HEK293 (cell line): ENCODE data around the gene CYP17A1.
A peak's percentile ranks its signal among the peaks of the same experiment; 100 is the strongest.

Source experiments
- ATF2 ChIP-seq: fragments of 450-650 bp; formaldehyde crosslinking; IDR thresholded peaks from 2 replicates; pipeline ENCODE4 v1.5.1; 2016; ENCODE audit warnings: missing biosample characterization, missing genetic modification characterization, low read depth
- GFI1B ChIP-seq: fragments of 450-650 bp; formaldehyde crosslinking; IDR thresholded peaks from 2 replicates; pipeline ENCODE4 v1.5.1; 2016; ENCODE audit warnings: missing biosample characterization, missing genetic modification characterization
- GLI4 ChIP-seq: fragments of 450-650 bp; formaldehyde crosslinking; IDR thresholded peaks from 2 replicates; pipeline ENCODE4 v1.5.1; 2016; ENCODE audit warnings: missing biosample characterization, missing genetic modification characterization
- GLIS1 ChIP-seq: fragments of 450-650 bp; formaldehyde crosslinking; IDR thresholded peaks from 2 replicates; pipeline ENCODE4 v1.5.1; 2016; ENCODE audit warnings: missing biosample characterization, missing genetic modification characterization
- HIC1 ChIP-seq: fragments of 450-650 bp; formaldehyde crosslinking; IDR thresholded peaks from 2 replicates; pipeline ENCODE4 v1.5.1; 2016; ENCODE audit warnings: missing biosample characterization, missing genetic modification characterization
- KLF17 ChIP-seq: fragments of 450-650 bp; formaldehyde crosslinking; IDR thresholded peaks from 2 replicates; pipeline ENCODE4 v1.5.1; 2016; ENCODE audit warnings: missing biosample characterization, missing genetic modification characterization
- KLF8 ChIP-seq: fragments of 450-650 bp; formaldehyde crosslinking; IDR thresholded peaks from 2 replicates; pipeline ENCODE4 v1.5.1; 2016; ENCODE audit warnings: missing biosample characterization, missing genetic modification characterization
- KLF9 ChIP-seq: fragments of 450-650 bp; formaldehyde crosslinking; IDR thresholded peaks from 2 replicates; pipeline ENCODE4 v1.5.1; 2016; ENCODE audit warnings: missing biosample characterization, missing genetic modification characterization, low read depth
- OSR2 ChIP-seq: fragments of 450-650 bp; formaldehyde crosslinking; IDR thresholded peaks from 2 replicates; pipeline ENCODE4 v1.5.1; 2016; ENCODE audit warnings: missing biosample characterization, missing genetic modification characterization
- PATZ1 ChIP-seq: fragments of 450-650 bp; formaldehyde crosslinking; IDR thresholded peaks from 2 replicates; pipeline ENCODE4 v1.5.1; 2016; ENCODE audit warnings: missing biosample characterization, missing genetic modification characterization
- PRDM4 ChIP-seq: fragments of 450-650 bp; formaldehyde crosslinking; IDR thresholded peaks from 2 replicates; pipeline ENCODE4 v1.5.1; 2017; ENCODE audit warnings: missing biosample characterization, missing genetic modification characterization
- SP7 ChIP-seq: fragments of 450-650 bp; formaldehyde crosslinking; IDR thresholded peaks from 2 replicates; pipeline ENCODE4 v1.5.1; 2016; ENCODE audit warnings: missing biosample characterization, missing genetic modification characterization
- TRIM28 ChIP-seq: IDR thresholded peaks from 2 replicates; pipeline ENCODE4 v1.6.1; 2011; ENCODE audit warnings: low read length, control low read depth, borderline replicate concordance
- YY2 ChIP-seq: fragments of 450-650 bp; formaldehyde crosslinking; IDR thresholded peaks from 2 replicates; pipeline ENCODE4 v1.5.1; 2016; ENCODE audit warnings: missing biosample characterization, missing genetic modification characterization
- ZBTB1 ChIP-seq: fragments of 450-650 bp; formaldehyde crosslinking; IDR thresholded peaks from 2 replicates; pipeline ENCODE4 v1.5.1; 2016; ENCODE audit warnings: missing biosample characterization, missing genetic modification characterization
- ZBTB17 ChIP-seq: fragments of 450-650 bp; formaldehyde crosslinking; IDR thresholded peaks from 2 replicates; pipeline ENCODE4 v1.5.1; 2016; ENCODE audit warnings: missing biosample characterization, missing genetic modification characterization
- ZBTB48 ChIP-seq: fragments of 450-650 bp; formaldehyde crosslinking; IDR thresholded peaks from 2 replicates; pipeline ENCODE4 v1.5.1; 2016; ENCODE audit warnings: missing biosample characterization, missing genetic modification characterization
- ZEB2 ChIP-seq: fragments of 450-650 bp; formaldehyde crosslinking; IDR thresholded peaks from 2 replicates; pipeline ENCODE4 v1.5.1; 2016; ENCODE audit warnings: missing biosample characterization, missing genetic modification characterization
- ZNF10 ChIP-seq: fragments of 450-650 bp; formaldehyde crosslinking; IDR thresholded peaks from 2 replicates; pipeline ENCODE4 v1.5.1; 2017; ENCODE audit warnings: missing biosample characterization, missing genetic modification characterization
- ZNF2 ChIP-seq: fragments of 450-650 bp; formaldehyde crosslinking; IDR thresholded peaks from 2 replicates; pipeline ENCODE4 v1.5.1; 2016; ENCODE audit warnings: missing biosample characterization, missing genetic modification characterization
- ZNF24 ChIP-seq: fragments of 450-650 bp; formaldehyde crosslinking; IDR thresholded peaks from 2 replicates; pipeline ENCODE4 v1.5.1; 2016; ENCODE audit warnings: missing biosample characterization, missing genetic modification characterization
- ZNF324 ChIP-seq: fragments of 450-650 bp; formaldehyde crosslinking; IDR thresholded peaks from 2 replicates; pipeline ENCODE4 v1.5.1; 2016; ENCODE audit warnings: missing biosample characterization, missing genetic modification characterization
- ZNF366 ChIP-seq: fragments of 450-650 bp; formaldehyde crosslinking; conservative IDR thresholded peaks from 2 replicates; pipeline ENCODE4 v1.5.1; 2016; ENCODE audit warnings: missing biosample characterization, missing genetic modification characterization
- ZNF394 ChIP-seq: fragments of 450-650 bp; formaldehyde crosslinking; IDR thresholded peaks from 2 replicates; pipeline ENCODE4 v1.5.1; 2016; ENCODE audit warnings: missing biosample characterization, missing genetic modification characterization, mild to moderate bottlenecking, moderate library complexity, borderline replicate concordance
- ZNF449 ChIP-seq: fragments of 450-650 bp; formaldehyde crosslinking; IDR thresholded peaks from 2 replicates; pipeline ENCODE4 v1.5.1; 2017; ENCODE audit warnings: missing biosample characterization, mild to moderate bottlenecking, missing genetic modification characterization, moderate library complexity
- ZNF558 ChIP-seq: fragments of 450-650 bp; formaldehyde crosslinking; IDR thresholded peaks from 2 replicates; pipeline ENCODE4 v1.5.1; 2016; ENCODE audit warnings: missing biosample characterization, missing genetic modification characterization
- ZNF610 ChIP-seq: fragments of 450-650 bp; formaldehyde crosslinking; IDR thresholded peaks from 2 replicates; pipeline ENCODE4 v1.5.1; 2016; ENCODE audit warnings: missing biosample characterization, missing genetic modification characterization, borderline replicate concordance
- ZNF76 ChIP-seq: fragments of 450-650 bp; formaldehyde crosslinking; IDR thresholded peaks from 2 replicates; pipeline ENCODE4; 2016; ENCODE audit warnings: low read depth, missing biosample characterization, missing genetic modification characterization, borderline replicate concordance
- ZXDB ChIP-seq: fragments of 450-650 bp; formaldehyde crosslinking; IDR thresholded peaks from 2 replicates; pipeline ENCODE4 v1.5.1; 2016; ENCODE audit warnings: missing biosample characterization, missing genetic modification characterization

The CYP17A1 gene

GRCh38 chr10:102855731-102856436 is 18.7 kb upstream of the CYP17A1 start (continued):
- TF ChIP-seq ZNF76 (tag by site-specific recombination) (peak; percentile 39; the same call in 1 of the 2 replicates), OSR2 (tag by site-specific recombination) (peak; percentile 82), ZNF24 (tag by site-specific recombination) (peak; percentile 74), PRDM4 (tag by site-specific recombination) (peak; percentile 84), ZNF558 (tag by site-specific recombination) (peak; percentile 59; the same call in 1 of the 2 replicates), ZNF324 (tag by site-specific recombination) (0 out of 2 replicates have a peak, but pooled peaks have one; percentile 55), GLIS1 (tag by site-specific recombination) (peak; percentile 39), ATF2 (0 out of 2 replicates have a peak, but pooled peaks have one; percentile 14), KLF17 (peak; percentile 95), ZNF366 (tag by site-specific recombination) (peak; percentile 82; the same call in 1 of the 2 replicates), GLI4 (0 out of 2 replicates have a peak, but pooled peaks have one; percentile 60), KLF9 (tag by site-specific recombination) (0 out of 2 replicates have a peak, but pooled peaks have one; percentile 20), SP7 (tag by site-specific recombination) (peak; percentile 92), GFI1B (tag by site-specific recombination) (peak; percentile 19; the same call in 1 of the 2 replicates), ZNF2 (peak; percentile 87), TRIM28 (peak; percentile 76; the same call in 1 of the 2 replicates), ZXDB (tag by site-specific recombination) (peak; percentile 69; the same call in 1 of the 2 replicates), HIC1 (tag by site-specific recombination) (peak; percentile 93), ZBTB48 (tag by site-specific recombination) (peak; percentile 78; the same call in 1 of the 2 replicates), ZEB2 (tag by site-specific recombination) (peak; percentile 97), ZNF449 (tag by site-specific recombination) (peak; percentile 35; the same call in 1 of the 2 replicates), ZNF394 (tag by site-specific recombination) (peak; percentile 96), ZBTB17 (tag by site-specific recombination) (peak; percentile 94), KLF8 (tag by site-specific recombination) (peak; percentile 66), ZNF610 (tag by site-specific recombination) (peak; percentile 27; the same call in 1 of the 2 replicates), PATZ1 (peak; percentile 90), ZBTB1 (peak; percentile 36; the same call in 1 of the 2 replicates), ZNF10 (peak; percentile 78), YY2 (tag by site-specific recombination) (peak; percentile 9; the same call in 1 of the 2 replicates)
